Ureter (tissue), 1 donor: ENCODE measurements around the gene PPIF. TPM values are rescaled to one million over a fixed set of nuclear protein-coding genes. Genes with fewer than 3 reads are reported as not detected.

ENCODE experiments used
- DNase-seq: peaks from one replicate; pipeline ENCODE4 v3.0.0-alpha.2; 2020; ENCODE audit warnings: low spot score
- total RNA-seq: library from RNA; stranded (reverse); gene quantifications from one replicate; pipeline ENCODE4 v1.2.4, GENCODE V29; 2023
- donor health status: DM: yes; HTN: yes; CAD: no.

The PPIF gene
- total RNA-seq, 1 donor from 2014 or later, result 108 TPM

DNA sequence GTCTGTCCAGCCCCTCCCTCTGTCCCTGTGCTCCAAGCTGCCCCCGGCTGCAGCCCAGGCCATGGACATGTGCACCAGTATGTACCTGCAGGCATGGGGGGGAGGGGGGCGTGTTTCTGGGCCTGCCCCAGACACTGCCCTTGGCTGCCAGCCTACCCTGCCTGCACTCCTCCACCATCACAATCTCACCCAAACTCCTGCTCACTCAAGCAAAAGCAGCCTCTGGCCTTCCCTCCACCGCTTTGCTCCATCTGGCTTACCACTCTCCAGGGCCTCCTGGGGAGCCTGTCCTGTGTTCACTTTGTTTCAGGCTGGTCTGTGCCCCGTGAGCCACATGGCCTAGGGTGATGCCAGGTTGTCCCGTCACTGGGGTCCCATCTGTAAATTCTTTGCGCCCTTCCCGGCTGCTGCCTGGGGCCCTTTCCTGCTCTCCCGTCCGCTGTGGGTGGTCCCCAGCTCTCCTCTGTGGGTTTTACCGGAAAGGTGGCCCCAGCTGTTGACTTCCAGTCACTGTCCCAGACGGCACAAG, 33.3 kb upstream of the PPIF start:
- DNase-seq, result no peak

DNA sequence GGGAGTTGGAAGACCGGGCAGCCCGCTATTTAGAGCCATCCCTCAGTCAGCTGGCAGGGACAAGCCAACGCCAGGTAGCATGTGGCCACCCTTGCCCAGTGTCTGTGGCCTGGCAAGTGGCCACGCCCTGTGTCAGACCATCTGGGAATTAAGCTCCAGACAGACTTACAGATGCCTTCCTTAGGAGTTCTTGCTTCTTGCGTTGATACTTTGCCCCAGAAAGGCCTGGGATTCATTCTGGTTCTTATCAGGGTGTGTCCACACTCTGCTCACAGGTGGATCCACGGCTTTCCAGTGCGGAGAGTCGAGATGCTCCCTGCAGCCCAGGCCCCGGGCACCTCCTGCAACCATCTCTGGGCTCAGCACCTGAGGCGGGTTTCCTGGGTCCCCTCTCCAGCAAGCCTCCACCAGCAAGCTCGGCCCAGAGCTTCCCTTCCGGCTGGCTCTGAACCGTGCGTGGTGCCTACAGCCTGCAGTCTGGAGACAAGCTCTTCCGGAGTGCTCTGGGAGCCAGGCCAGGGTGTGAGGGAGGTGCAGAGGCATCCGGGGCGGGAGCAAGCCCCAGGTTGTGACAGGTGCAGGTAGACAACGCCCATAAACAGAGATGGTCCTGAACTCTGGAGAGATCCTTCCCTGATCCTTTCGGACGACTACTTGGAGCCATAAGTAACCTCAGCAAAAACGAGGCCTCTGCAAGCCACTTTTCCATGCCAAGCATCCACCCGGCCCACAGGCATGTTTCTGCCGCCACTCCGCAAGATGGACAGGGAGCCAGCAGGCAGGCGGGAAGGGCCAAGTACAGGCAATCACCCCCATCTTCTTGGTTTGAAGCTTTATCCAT, 32.3 kb upstream of the PPIF start:
- DNase-seq, result no peak

DNA sequence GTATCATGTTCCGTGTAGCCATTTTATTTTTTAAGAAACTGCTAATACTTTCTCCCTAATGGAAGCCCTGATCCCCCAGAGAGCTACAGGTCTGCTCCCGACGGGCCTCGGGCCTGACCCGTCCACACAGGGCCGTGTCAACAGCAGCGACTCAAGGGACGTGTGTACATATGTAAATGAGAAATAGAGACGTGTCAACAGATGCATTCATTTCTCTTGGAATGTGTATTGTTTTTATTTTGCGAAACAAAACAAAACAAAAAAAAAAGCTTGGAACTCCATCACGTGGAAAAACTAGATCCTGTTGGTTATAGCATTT, 31.7 kb upstream of the PPIF start:
- no peak for DNase-seq

DNA sequence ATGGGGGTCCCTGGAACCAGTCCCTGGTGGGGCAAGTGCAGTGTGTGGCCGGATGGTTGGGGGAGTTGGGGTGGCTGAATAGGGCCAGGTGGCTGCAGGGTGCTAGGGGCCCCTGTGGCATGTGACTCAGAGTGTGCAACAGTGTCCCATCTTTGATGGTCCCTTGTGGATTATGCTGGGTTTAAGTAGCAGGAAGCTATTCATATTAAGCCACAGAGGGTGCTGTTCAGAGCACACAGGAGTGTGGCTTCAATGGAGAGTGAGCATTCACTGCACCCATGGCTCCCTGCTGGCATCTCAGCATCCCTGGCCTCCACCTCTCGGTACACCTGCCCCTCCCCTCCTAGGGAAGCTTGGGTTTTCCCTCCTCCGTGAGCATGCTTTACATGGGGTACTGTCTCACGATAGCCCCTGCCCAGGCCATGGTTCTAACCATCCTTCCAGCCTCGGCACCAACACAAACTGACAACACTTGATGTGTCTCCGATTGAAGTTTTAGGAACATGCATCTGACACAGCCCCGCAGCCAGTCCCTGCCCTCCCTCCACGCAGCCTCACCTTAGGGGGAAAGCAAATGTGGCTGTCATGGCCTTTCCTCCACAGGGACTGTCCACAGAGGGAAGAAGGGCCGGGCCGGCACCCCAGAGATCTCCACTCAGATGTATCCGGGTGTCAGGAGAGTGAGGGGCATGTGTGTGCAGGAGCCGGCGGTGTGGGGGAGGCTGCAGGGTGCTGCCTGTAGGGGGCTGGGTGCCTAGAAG, 30.4 kb upstream of the PPIF start:
- no peak for DNase-seq

DNA sequence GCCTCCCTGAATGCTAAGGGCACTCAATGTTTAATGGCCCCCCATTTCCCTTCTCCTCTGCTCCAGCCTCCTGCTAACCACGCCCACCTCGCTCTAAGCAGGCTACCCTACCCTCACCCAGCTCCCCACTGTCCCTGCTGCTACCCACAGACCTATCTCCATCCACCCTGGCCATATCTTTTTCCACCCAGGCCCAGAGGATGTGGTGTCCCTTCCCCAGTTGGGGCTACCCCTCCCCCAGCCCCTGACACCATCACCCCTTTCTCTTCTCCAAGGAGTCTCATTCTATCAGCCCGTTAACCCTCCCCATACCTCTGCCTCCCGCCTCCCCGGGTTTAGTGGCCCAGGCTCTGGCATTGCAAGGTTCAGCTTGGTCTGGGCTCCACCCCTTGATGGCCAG, 28.9 kb upstream of the PPIF start:
- no peak for DNase-seq

DNA sequence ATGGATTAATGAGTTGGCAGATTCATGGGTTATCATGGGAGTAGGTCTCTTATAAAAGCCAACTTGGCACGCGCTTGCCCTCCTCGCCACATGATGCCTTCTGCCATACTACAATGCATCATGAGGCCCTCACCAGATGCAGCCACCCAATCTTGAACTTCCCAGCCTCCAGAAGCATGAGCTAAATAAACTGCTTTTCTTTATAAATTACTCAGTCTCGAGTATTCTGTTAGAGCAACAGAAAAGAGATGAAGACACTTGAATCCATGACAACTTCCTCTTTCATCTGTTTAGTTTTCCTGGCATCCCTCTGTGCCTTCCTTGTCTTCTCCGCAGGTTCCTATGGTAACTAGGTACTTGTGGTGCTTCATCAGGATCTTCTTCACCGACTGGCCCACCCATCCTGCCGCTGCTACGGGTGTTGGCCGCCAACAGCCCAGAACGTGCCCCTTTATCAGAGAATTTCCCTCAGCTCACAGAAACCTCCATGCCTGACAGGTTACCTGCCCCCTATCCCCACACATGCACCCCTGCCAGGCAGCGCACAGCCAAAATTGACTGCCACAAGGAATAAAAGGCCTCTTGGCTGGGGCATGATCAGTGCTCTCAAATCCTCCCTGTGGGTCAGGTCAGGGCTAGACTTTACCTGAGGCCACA, 28.0 kb upstream of the PPIF start:
- no peak for DNase-seq

DNA sequence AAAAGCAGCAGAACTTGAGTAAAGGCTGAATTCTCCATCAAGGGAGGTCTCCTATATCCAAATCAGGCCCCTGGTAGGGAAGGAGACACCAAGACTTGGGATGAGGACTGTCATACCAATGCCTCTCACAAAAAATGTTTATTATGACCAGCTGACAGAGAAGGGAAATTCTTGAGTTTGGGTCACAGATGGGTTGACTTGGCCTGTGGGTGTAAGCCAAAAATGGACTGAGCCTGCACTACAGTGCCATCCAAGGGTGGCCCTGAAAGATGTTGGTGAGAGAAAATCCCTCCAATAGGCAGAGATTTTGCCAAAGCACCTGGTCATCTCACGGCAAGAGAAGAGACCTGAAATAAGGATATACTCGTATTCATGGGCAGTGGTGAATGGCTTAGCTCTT, 27.0 kb upstream of the PPIF start:
- no peak for DNase-seq

DNA sequence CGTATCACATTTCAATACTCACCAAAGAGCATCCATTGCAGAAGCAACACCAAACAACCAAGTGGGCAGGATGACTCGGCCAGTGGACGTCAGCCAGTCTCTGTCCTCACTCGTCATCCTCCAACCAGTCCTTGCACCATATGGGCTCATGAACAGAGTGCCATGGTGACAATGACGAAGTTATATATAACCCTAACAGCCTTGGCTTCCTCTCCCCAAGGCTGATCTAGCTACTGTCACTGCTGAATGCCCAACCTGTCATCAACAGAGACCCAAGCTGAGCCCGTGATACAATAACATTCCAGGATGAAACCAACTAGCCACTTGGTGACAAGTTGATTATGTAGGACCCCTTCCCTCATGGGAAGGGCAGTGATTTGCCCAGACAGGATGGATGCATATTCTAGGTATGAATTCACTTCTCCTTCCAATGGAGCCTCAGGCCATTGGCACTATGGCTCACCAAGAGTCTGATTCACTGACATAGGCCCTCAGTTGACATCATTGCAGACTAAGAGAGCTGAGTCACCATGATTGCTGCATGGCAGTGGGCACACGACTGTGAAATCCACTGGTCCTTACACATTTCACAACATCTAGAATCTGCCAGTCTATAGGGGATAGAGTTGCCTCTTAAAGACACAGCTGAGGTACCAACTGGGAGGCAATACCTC, 26.3 kb upstream of the PPIF start:
- DNase-seq, result no peak

DNA sequence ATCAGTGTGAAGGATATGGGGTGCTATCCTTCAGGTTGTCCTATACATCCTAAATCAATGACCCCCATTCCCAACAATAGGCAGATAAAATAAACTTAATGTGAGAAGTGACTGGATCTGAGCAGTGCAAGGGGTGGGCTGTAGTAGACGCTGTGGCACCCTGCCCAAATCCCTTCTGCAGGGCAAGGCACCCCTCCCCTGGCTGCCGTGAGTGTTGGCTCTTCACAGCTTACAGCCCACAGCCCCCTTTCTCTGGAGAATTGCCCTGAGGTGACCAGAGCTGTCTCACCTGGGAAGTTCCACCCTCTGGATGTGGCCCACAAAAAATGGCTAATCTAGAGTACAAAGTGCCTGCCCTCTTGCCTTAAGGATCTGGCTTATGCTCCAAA, 25.8 kb upstream of the PPIF start:
- no peak for DNase-seq

DNA sequence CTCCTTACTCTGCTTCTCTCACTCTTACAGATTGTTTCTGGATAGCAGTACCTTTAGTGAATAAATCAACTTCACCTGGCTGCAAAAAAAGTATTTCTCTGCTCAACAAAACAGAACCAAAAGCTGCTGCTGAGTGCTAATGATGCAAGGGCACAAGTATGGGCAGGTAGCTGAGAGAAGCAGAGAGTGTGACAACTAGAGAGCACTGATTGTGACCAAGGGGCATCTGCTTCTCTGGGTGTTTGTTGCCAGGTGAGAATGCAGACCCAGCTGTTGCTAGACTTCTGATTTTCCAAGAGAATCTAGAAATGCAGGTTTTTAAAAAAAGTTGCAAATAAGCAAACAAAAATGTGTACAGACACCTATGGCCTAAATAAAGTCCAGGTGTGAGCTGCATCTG, 25.3 kb upstream of the PPIF start:
- DNase-seq, result no peak

DNA sequence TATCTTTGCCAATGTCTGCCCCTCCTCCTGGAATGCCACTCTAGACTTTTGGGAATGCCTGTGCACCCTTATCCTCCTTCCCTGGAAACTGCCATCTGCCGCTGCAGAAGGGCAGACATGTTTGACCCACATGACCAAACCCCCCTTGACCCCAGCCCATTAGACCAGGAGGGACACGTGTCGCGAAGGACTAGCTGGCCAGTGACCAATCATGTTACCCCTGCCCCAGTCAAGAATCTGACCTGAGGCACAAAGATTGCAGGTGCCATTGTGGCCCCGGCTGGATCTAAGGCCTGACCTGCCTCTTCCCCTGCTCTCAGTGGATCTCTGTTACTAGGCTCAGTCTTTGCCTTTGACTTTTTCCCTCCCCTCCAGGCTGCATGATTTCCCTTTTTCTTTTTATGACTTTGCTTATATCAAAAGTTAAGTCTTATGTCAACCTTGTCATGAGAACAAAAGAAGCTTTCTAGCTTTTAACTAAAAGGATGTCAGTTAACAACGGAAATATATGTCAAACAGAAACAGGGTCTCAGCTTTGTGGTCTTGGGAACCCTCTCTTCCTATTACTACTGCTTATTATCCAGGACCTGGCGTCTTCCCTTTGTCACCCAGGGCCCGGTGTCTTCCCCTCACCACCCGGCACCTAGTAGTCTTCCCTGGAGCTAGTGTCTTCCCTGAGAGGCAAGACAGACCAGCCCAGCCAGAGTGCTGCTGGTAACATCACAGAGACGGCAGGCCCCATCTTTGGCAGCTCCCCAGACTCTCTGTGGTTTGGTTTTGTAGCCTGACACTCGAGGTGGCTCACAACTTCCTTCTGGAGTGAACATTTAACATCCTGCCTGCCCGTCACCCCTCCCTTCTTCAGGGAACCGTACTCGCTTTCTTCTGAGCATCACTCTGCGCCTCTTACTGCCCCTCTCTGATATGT, 24.4 kb upstream of the PPIF start:
- peak; percentile 80 for DNase-seq

DNA sequence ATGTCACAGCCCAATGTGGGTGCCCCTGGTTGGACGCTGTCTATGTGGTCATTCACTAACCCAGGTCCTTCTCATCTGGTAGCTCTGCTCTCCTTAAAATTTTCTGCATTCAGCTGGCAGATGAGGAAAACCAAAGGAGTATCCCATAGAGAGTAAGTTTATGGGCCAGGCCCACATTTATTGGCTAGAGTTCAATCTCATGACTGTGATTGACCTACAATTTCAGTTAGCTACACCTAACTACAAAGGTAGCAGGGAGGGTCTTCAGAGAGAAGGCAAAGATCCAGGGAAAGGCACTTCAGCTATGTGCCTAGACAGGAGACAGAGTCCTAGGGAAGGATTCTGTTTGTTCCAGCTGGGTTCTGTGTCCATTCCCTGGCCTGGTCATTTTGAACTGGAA, 23.7 kb upstream of the PPIF start:
- DNase-seq, result no peak

DNA sequence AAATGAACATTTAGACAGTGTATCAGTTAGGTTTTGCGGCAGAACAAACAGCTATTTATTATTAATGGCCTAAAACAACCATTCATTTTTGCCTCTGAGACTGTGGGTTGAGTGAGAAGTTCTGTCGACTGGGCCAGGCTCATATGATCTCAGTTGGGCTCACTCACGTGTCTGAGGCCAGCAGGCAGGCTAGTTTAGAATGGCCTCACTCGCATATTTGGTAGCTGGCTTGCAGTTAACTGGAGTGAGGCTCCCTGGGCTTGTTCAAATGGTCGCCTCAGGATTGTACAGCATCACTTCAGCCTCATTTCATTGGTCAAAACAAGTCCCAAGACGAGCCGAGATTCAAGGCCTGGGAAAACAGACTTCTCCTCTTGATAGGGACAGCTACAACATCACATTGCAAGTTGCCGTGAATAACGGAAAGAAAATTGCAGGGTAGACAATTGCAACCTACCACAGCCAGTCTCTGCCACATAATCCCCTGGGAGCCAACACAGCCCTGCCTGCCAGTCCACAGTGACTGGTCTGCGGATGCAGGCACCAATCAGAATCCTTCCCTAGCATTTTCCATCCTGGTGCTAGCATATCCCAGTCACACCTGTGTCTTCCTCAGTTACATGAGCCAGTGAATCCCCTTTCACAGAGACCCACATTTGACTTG, 23.1 kb upstream of the PPIF start:
- no peak for DNase-seq

DNA sequence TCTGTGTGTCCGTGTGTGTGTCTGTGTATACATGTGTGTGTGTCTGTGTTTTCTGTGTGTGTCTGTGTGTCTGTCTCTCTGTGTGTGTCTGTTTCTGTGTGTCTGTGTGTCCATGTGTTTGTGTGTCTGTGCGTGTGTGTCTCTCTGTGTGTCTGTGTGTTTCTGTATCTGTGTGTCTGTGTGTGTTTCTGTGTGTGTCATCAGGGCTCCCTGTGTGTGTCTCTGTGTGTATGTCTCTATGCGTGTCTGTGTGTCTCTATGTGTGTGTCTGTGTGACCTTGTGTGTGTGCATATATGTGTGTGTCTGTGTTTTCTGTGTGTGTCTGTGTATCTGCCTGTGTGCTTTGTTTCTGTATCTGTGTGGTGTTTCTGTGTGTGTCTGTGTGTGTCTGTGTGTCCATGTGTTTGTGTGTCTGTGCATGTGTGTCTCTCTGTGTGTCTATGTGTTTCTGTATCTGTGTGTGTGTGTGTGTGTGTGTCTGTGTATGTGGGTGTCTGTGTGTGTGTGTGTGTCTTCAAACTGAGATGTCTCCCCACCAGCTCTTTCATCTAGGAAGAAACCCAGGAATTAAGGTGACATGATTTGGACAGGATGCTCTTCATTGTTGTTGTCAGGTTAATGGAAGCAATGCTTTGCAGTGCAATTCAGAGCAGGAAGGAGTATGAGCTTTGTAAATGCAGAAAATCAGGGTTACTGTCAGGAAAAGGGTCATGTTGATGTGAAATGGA, 20.7 kb upstream of the PPIF start:
- no peak for DNase-seq

DNA sequence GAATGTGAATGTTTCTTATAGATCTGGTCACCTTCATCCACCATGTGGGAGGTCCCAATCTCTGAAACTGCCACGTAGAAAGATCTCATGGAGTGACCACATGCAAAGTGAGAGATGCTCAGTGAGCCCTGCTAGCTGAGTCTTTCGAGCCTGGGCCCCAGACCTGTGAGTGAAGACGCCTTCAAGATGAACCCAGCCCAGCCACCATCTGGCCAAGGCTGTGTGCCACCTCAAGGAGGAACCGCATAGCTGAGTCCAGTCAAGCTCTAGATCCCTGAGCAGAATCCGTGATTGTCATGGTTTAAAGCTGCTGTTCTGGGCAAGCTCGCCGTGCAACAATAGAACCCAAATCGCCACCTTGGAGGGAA, 20.2 kb upstream of the PPIF start:
- no peak for DNase-seq

DNA sequence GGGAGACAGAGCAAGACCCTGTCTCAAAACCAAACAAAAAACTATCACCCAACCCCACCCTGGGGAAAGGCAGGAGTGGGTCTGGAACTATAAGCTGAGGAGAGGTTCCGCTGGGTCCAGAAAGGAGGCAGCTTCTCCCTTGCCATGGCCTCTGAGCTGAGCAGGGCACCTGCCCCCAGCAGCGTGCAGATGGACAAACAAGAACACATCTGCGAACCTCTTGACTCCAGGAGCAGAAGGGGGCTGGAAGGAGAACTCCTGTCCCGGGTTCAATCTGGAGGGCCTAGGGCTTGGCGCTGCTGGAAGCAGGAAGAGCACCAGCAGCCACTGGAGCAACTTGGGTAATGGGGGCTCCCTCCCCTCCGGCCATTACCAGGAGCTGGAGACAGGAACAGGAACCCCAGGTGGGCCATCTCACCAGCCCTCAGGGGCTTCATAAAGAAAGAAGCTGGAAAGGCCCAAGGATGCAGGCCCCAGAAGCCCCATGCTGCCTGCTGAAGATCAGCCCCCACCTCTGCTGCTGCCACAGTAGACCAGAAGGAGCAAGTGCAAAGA, 19.0 kb upstream of the PPIF start:
- DNase-seq, result no peak

DNA sequence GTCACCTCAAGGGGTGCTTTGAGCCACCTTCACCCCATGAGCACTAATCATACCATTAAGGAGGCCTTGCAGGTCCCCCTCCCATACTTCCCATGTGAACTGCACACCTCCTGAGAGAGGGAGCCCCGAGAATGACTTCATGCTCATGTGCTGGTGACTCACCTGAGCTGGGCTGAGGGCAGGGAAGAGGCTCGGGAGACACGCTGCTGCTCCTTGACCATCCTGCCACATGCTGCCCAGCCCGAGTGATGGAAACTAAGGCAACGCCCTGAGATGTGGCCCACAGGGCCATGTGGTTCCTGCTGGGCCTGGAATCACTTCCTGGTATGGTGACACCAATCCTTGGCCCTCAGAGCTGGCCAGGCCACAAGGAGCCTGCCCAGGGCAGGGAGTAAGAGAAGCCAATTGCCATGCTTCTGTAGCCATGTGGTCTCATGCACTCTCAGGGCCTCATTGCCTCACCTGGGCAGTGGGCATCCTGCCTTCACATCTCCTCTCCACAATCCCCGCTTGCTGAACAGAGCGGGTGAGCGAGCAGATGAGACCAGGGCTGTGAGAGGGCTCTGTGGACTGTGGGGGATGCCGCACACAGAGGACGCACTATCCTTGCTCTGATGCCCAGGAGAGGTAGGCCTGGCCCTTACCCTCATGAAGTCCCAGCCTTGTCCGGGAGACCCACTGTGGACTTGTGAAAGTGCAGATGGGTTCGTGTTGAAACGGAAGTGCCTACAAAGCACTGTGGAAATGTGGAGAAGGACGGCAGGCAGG, 18.3 kb upstream of the PPIF start:
- no peak for DNase-seq

DNA sequence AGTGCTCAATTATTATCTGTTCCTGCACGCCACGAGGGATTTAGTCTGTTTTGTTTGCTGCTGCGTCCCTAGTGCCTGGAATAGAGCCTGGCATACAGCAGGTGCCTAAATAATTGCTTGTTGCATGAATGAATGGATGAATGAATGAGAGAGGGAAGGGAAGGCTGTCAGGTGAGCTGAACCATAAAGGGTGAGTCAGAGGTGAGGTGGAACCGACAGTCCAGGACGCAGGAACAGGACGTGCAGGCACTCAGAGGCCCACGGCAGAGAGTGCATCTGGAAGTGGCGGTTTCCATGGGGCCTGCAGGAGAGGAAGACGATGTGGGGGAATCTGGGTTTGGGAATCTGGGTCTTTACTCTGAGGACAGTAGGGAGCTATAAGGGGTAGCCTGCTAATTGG, 17.7 kb upstream of the PPIF start:
- DNase-seq, result no peak

DNA sequence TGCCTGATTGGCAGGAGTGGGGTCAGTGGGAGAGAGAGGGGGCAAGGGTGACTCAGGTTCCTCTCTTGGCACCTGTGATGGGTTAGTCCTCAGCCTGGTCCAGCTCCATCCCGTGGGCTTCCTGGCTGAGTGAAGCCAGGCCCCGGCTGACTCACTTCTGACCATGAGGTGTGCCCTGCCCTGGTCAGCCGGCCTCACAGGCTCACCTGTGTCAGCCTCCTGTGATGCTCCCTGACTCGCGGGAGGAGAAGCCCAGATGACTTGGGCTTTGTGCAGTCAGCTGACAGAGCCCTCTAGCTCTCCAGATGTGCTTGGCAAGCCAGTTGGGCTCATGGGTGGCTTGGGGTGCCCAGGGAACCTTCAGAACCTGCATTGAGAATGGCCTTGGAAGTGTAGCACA, 16.0 kb upstream of the PPIF start:
- DNase-seq, result no peak
